Measurements from ENCODE around the gene PAX7.

PAX7 gene

DNA sequence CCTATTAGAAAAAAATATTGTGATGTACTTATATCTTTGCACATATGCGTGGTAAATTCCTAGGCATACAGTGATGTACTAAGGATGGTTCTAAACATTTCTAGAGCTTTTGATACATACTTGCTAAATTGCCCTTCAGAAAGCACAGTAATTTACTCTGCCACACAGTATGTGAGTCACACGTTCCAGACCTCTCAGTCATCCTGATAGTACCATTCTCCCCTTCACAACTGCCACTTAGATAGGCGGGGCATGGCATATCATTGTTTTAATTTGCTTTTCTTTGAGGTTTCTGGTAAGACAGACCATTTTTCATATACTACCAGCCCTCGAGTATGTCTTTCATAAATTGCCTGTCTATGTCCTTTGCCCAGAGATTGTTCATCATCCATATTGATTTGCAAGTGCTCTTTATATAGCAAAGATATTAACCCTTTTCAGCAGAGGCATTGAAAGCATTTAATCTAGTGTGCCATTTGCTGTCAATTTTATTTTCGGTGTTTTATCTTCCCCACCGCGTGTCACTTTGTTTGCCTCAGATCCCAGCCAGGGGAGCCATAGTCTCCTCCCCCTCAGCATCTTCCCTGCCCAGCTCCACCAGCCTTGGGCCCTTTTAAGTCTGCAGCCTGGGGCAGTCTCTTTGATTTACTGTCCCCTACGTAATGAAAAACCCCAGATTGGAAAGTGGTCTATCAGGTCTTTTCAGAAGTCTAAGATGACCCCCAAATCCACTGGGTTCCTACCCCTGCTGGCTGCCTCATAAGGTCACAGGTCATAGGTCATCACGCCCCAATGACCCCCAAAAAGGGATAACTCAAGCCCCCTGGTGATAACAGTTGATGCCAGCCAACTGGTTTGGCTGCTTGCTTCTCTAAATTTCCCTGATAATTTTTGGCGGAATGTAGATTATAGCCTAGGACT is 11.8 kb upstream of the PAX7 start:
- DNase-seq (ENCODE audit: low read depth, low spot score) = no peak

DNA sequence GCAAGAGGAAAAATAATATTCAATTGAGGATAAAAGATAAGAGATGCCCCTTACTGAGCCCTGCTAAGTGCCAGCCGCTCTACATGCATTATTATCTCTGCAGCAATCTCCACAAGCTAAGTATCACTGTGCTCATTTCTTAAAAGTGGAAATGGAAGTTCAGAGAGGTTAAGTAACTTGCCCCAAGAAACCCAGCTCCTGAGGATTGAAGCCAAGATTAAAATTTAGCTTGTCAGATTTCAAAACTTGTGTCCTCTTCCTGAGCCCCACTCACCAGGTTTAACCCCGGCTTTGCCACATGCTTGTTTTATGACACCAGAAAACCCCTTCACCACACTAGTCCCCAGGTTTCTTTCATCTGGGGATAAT is 11.2 kb upstream of the PAX7 start:
- no peak for DNase-seq (ENCODE audit: low read depth, low spot score)

DNA sequence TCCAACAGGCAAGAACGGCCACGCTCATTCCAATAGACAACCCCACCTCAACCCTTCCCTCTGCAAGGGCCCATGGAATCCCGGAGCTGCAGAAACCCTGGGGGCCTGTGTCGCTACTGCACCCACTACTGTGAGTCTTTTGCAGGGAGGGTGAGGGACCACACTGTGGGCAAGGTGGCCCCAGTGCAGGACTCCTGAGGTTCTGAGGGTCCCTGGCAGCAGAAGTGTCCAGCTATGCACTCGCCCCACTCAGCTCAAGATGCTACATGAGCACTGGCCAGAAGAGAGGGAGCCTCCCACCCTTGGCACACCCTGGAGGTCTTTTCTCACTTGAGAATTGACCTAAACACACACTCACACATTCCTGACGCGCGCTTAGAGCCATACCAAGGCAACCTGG is 2.1 kb upstream of the PAX7 start:
- DNase-seq (ENCODE audit: low read depth, low spot score) = no peak

DNA sequence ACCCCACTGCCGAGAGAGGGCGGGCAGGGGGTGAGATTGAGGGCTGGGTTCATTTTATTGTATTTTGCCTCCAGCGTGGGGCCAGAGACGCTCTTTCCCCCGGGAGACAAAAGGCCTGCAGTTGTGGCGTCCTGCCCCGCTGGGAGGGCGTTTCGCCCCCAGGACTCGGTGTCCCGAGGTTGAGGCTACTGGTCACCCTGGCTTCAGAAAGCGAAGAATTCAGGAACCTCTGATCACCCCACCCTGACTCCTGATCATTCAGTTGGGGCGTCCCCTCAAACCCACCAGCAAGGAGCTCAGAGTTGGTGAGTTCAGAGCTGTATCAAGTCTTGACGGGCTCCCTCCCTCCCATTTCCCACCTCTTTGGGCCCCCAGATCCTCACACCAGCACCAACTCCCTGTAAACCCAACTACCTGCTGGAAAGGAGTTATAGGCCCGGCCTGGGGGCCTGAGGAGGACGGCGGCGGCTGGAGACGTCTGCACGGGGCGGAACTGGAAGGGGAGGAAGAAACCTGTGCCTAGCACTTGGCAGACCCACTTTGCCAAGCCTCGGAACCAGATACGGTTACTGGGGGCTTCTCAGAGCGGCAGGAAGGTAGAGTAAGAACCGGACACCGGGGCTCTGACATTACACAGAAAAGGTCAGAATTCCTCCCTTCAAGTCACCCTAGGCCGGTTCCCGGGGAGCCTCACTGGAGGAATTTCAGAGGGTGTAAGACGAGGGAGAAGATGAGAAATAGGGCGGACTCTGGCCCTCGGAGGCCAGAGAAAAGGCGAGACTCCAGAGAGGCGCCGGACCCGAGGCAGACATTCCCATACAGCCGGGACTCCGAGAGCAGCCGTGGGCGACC is 761 bp upstream of the PAX7 start:
- DNase-seq (ENCODE audit: low read depth, low spot score) = no peak

DNA sequence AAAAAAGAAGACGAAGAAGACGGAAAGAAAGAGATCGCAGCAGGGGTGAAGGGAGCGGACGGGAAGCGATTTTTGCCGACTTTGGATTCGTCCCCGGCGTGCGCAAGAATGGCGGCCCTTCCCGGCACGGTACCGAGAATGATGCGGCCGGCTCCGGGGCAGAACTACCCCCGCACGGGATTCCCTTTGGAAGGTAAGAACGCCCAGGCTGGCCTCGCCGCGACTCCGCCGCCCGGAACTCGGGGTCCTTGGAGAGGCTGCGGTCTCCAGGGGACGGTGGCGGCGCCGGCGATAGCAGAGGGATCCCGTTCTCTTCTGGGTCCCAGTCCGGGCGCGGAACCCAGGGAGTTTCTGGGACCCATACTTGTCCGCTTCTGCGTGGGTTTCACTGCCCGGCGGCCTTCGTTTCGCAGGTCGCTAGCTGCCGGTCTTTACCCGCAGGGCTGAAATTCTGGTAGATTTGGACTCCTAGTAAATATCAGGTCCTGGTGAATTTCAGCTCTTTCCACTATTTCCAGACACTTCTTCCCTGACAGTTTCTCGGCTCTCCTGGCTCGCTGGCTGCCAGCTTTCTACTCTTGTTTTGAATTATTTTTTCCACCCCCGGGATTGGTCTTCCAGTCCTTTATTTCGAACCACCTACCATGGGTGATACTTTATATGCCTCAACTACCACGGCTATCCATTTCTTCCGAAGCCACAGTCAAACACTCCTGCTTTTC is 1.0 kb downstream of the PAX7 start:
- DNase-seq (ENCODE audit: low read depth, low spot score) = no peak

DNA sequence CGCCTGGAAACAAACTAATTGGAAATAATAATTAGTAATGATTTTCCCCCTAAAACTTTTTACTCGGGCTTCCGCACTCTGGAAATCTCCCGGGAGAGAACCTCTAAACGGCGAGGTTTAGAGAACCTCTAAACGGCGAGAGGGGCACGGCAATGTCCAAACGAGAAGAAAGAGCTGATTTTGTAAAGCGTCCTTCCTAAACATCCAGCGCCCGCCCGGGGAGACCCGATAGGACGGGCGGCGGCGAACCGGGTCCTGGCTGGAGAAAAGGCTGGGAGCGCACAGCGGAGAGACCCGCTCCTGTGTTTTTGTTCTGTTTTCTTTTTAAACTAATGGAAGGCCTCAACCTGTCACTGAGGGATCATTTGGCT is 1.6 kb downstream of the PAX7 start:
- no peak for DNase-seq (ENCODE audit: low read depth, low spot score)

DNA sequence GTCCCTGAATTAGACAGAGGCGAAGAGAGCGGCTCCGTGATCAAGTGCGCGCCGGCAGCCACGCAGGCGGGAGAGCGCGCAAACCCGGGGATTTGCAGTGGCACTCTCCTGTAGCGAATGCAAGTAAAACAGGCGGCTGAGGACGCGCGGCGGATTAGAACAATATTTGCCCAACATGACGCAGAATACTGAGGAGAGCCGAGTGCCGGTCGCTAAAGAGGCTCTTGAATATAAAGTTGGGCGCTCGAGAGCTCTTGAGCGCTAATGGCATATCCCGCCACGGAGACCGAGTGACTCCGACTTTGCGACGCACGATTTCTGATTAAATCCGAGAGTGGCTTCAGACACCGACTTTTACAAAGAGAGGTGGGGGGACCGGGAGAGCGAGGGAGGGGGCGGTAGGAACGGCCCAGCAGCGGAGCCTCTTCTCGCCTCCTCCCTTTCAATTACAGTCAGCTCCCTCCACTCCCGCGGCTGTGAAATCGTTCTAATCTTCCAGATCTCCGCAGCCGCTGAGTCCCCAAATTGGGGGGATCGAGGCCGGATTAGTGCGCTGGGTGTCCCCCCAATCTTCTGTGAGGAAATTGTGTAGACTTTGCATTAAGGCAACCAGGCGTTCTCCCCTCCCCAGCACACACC is 2.3 kb downstream of the PAX7 start:
- DNase-seq (ENCODE audit: low read depth, low spot score) = no peak

DNA sequence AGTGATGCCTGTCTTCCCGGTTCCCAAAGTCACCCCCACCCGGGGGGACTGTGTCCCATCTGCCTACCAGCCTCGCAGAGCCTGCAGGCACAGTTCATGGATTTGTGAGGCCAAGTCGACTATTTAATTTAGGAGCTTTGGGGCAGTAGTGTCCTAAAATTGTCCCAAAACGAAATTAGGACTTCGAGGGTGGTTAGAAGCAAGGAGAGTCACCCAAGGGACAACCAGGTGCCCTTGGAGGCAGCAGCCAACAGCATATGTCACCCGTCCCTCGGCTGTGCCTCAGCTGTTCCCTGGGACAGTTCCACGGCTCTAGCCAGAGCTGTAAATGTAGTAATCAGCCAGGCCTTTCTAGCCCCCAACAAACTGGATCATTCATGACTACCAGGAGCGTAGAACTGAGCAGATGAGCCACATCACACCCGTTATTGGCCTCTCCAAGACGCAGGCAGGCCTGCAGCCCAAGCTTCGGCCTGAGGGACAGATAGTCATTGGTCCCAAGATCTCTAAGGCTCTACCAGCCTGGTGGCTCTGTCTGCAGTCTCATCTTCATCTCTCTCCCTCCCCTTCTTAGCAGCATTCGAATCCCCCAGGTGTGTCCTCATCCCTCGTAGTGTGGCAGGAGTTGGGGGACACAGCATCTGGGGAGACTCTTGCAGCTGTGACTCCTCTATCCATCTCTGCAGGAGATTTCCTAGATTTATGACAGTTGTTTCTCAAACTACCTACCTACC is 2.9 kb downstream of the PAX7 start:
- no peak for DNase-seq (ENCODE audit: low read depth, low spot score)

DNA sequence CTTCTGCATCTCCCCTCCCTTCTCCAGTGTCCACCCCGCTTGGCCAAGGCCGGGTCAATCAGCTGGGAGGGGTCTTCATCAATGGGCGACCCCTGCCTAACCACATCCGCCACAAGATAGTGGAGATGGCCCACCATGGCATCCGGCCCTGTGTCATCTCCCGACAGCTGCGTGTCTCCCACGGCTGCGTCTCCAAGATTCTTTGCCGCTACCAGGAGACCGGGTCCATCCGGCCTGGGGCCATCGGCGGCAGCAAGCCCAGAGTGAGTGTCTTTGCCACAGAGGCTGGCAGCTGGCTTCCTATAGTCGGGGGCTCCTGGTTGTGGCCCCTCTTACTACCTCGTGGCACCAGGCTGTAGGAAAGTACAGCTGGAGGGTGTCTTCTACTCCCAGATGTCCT is 3.6 kb downstream of the PAX7 start:
- DNase-seq (ENCODE audit: low read depth, low spot score) = no peak

DNA sequence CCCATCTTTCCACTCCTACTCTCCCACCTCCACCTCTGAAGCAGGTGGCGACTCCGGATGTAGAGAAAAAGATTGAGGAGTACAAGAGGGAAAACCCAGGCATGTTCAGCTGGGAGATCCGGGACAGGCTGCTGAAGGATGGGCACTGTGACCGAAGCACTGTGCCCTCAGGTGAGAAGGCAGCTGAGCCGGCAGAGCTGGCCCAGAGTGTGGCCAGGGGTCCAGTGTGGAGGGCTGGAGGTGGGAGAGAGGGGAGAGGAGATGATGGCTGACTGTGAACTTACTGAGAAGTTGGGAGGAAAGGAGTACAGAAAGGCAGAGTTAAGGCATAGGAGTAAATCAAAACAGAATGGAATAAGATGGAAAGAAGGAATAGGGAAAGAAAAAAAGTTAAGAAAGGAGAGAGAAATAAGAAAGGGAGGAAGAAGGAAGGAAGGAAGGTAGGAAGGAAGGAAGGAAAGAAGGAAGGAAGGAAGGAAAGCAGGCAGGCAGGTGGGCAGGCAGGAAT is 4.5 kb downstream of the PAX7 start:
- DNase-seq (ENCODE audit: low read depth, low spot score) = no peak

DNA sequence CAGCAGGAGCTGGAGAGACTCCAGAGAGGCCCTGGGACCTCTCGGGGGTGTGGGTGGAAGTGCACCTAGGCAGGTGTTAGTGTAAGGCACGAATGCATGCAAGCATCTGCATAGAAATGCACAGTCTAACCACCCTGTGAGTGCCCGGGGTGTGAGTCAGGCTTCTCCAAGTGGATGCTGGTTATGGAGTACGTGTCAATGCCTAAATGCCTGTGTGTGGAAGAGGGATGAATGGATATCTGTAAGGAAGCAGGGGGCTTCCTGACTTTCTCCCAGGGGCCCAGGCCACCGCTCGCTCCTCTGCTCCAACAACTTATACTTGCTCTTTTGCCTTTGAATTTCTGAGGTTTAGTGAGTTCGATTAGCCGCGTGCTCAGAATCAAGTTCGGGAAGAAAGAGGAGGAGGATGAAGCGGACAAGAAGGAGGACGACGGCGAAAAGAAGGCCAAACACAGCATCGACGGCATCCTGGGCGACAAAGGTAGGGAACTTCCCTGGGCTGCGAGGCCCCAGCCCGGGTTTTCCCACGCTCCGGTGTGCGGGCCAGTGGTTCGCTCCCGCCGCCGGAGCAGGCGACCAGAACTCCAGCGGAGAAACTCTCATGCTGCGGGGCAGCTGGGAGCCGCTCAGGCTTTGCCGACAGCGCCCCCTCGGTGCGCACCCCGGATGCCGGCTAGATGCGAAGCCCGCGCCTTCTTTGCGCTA is 5.4 kb downstream of the PAX7 start:
- no peak for DNase-seq (ENCODE audit: low read depth, low spot score)

DNA sequence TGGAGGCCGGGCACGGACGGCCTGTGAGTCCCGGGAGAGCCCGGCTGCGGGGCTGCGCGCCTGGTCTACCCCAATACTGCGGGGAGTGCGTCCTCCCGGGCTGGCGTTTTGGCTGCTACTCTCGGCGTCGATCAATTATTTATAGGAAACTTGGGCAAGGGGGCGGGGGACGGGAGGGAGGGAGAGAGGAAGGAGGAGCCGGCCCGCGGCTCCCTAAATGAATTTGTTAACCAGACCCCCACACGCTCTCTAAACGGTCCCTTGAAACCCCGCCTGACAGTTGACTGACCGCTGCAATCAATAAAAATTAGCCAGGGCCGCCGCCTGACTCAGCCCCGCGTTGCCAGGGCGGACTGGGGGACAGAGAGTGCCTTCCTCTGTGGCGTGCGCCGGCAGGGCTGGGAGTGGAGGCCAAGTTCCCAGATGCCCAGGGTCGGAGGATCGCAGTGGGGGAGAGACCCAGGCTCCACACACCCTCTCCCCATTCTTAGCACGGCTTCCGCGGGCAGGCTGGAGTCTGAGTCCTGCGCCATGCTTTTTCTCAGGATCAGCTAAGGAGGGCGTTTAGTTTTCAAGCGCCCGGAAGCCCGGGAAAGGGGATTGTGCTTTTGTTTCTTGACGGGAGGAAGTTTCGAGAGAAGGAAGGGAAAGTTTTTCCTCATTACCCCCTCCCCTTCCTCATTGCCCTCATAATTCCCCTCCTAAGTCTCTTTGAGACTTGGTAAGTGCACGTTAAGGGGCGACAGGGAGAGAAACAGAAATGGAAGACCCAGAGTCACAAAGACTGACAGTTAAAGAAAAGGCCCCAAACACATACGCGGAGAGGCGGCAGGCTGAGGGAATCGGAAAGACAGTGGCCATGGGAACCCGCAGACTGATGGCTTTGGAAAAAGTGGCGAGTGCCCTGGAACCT is 6.2 kb downstream of the PAX7 start:
- DNase-seq (ENCODE audit: low read depth, low spot score) = no peak

DNA sequence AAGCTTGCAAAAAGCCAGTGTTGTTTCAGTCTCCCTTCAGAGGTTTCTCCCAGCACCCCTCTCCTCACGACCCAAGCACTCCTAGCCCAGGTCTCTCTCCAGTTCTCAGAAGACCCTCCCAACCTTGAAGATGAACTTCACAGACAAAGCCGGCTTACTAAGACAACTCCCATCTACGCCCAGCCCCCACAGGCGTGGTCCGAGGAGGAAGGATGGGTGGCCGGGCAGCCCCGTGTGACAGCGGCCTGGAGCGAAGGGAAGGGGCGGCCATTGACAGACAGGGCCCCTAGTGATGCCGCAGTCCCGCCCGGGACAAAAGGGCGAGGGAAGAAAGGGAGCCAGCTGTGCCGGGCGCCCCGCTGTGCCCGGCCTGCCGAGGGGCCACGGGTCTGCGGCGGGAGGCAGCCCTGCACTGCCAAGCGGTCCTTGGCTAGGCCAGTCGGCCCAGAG is 6.9 kb downstream of the PAX7 start:
- no peak for DNase-seq (ENCODE audit: low read depth, low spot score)

DNA sequence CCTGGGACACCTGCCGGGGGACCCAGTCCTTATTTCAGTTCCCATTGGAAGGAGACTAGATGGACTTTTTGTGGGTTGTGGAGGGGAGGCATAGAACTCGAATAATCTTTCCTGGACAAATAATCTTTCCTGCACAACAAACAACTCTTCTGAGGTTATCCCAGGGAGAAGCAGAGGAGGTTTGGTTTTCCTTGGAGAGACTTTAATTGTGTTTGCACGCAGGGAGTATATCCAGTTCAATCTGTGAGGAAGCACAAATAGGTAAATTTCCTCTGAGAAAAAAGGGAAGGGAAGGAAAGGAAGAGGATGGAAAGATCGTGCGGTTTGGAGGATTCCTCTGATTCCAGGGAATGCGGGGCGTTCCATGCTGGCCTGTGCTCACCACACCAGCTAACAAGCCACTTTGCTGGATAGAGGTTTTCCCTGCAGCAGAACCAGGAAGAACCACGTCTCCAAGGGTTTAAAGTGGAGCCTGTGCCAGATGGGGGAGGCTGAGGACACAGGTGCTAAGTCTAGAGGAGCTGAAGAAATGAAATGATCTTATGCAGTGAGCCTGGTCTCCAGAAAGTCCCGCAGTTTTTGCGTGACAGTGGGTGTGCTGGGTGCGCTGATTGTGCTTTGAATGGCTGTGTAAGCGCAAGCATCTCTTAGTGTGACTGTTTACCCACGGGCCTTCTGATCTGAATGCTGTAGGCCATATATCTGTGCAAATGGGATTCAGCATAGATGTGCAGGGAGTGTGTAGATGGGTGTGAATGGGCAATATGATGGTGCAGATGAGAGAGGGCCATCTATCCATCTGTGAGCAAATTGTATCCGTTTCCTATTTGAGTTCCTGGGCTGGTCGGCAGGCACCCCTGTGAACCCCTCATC is 7.6 kb downstream of the PAX7 start:
- no peak for DNase-seq (ENCODE audit: low read depth, low spot score)

DNA sequence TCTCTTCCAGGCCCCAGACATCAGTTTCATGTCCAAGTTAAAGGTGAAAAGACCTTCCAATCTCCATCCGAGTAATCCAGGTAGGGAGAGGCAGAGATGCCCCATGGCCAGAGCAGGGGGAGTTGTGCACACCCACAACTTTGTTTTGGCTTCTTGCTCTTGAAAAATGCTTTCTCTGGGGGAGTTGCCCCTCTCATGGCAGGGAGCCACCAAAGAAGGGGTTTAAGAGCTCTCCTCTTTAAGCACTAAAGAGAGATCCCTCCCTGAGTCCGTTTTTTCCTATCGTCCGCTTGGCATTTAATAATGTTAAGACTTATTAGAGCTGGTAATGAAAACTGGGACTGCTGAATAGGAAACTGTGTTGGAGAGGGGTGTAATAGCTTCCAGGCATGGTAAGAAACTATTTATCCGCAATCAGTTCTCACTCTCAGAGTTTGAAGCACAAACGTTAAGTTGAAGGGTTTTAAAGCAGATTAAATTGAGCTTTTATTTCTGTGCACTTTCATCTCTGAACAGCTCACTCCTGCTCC is 8.3 kb downstream of the PAX7 start:
- no peak for DNase-seq (ENCODE audit: low read depth, low spot score)

DNA sequence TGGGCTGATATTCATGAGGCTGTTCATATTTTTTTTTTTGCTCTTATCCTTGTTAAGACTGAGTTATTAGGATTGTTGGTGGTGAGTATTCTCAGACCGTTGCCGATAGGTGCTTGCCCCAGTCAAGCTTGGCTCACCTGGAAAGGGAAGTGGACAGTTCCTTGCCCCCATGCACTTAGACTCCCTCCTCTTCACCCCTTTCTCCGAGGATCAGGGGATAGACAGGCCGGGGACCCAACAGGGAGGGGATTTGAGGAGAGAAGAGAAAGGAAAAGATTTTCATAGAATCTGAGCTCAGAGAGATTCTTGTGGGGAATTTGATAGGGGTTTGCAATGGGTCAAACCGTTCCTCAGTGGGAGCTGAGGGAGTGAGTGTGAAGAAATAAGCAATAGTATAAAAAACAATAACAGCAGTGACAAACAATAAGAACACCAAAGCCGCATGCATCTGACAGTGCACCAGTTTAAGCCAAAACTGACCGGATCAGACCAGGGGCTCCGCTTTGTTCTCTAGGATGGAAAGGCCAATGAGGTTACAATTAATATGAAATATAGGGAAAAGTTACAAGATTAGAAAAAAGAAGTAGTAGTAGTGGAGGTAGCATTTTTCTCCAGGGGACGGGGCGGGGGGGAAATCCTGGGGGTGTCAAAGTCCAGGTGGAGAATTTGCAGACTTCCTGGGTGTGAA is 8.9 kb downstream of the PAX7 start:
- DNase-seq (ENCODE audit: low read depth, low spot score) = no peak
